Measurements from ENCODE around the gene PCDHGB3. TPM values are rescaled to one million over a fixed set of nuclear protein-coding genes. Genes with fewer than 3 reads are reported as not detected.

PCDHGB3 gene
- total RNA-seq, 1 experiment from 2014 or later: 0.23 TPM

DNA sequence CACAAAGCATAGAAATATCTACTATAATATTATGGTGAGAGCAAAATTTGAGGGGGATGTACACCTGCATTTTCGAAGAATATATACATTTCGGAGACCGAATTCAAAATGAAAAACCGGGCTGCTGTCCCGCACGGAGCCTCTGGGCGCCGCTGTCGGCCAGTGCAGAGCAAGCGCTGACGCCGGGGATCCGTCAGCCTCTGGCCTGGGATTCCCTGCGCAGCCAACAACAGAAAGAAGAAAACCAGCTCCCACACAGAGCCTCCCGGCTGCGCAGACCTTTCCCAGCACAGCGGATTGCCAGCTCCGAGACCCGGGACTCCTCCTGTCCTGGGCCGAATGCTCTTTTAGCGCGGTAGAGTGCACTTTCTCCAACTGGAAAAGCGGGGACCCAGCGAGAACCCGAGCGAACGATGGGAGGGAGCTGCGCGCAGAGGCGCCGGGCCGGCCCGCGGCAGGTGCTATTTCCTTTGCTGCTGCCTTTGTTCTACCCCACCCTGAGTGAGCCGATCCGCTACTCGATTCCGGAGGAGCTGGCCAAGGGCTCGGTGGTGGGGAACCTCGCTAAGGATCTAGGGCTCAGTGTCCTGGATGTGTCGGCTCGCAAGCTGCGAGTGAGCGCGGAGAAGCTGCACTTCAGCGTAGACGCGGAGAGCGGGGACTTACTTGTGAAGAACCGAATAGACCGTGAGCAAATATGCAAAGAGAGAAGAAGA, 37.9 kb downstream of the PCDHGB3 start, which contains the start of gene PCDHGB6:
PCDHGB6 (plus strand) TSS at position 232 of the 716 bp plus-strand sequence; CDS start at position 414, 182 bp downstream.

DNA sequence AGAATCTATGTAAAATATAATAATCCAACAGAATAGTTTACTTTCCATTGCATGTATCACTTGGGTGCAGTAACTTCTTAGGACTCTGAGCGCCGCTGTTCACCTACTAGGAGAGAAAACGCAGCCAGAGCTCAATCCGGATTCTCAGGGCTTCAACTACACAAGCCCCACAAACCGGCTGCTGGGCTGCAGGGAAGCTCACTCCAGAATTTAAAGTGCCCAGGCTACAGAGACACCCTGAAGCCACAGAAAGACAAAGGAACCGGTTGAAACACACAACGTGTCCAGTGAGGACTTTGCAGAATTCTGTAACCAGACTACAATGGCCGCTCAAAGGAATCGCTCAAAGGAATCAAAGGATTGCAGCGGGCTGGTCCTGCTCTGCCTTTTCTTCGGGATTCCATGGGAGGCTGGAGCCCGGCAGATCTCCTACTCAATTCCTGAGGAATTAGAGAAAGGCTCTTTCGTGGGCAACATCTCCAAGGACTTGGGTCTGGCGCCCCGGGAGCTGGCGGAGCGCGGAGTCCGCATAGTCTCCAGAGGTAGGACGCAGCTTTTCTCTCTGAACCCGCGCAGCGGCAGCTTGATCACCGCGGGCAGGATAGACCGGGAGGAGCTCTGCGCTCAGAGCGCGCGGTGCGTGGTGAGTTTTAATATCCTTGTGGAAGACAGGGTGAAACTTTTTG, 43.0 kb downstream of the PCDHGB3 start, which contains the start of gene PCDHGA10:
PCDHGA10 (plus strand) TSS at position 134 of the 686 bp plus-strand sequence; CDS start at position 323, 189 bp downstream.

GRCh38 chr5:141417494-141418172, 47.6 kb downstream of the PCDHGB3 start, which contains the start of gene PCDHGB7:
Gene PCDHGB7, plus strand, starts transcription at chr5:141417677. Its CDS starts 183 bp downstream, at chr5:141417860.

GRCh38 chr5:141420855-141421488, 50.9 kb downstream of the PCDHGB3 start, which contains the start of gene PCDHGA11:
Gene PCDHGA11, plus strand, starts transcription at chr5:141421051. Its CDS starts 177 bp downstream, at chr5:141421228.

Other genes with a start within 250 kb of the PCDHGB3 start
- gene PCDHB4, start 248.4 kb upstream of the PCDHGB3 start, total RNA-seq (2022; extraction: Qiagen RNA extraction): 0.03 to 0.12 TPM (median 0.06 TPM) in 5 replicates
- 1.3 to 1.7 TPM (median 1.4 TPM) in 5 replicates for gene PCDHB5, start 235.0 kb upstream of the PCDHGB3 start, total RNA-seq (2022; extraction: Qiagen RNA extraction)
- gene PCDHB6, start 220.2 kb upstream of the PCDHGB3 start, total RNA-seq (2022; extraction: Qiagen RNA extraction): 0.84 to 1.1 TPM (median 0.90 TPM) in 5 replicates
- 0.01 to 0.03 TPM (median 0.02 TPM) in 3 of 5 replicates, not detected in the others for gene PCDHB7, start 197.6 kb upstream of the PCDHGB3 start, total RNA-seq (2022; extraction: Qiagen RNA extraction)
- gene PCDHB8, start 192.5 kb upstream of the PCDHGB3 start, total RNA-seq (2022; extraction: Qiagen RNA extraction): 0.24 to 0.28 TPM (median 0.26 TPM) in 5 replicates
- 0.02 to 0.13 TPM (median 0.06 TPM) in 5 replicates for gene PCDHB16, start 187.9 kb upstream of the PCDHGB3 start, total RNA-seq (2022; extraction: Qiagen RNA extraction)
- 0.01 to 0.09 TPM (median 0.02 TPM) in 4 of 5 replicates, not detected in the other for gene PCDHB9, start 183.1 kb upstream of the PCDHGB3 start, total RNA-seq (2022; extraction: Qiagen RNA extraction)
- gene PCDHB10, start 177.9 kb upstream of the PCDHGB3 start, total RNA-seq (2022; extraction: Qiagen RNA extraction): 0.02 to 0.06 TPM (median 0.03 TPM) in 3 of 5 replicates, not detected in the others
- gene PCDHB11, start 170.6 kb upstream of the PCDHGB3 start, total RNA-seq (2022; extraction: Qiagen RNA extraction): 0.05 to 0.08 TPM (median 0.07 TPM) in 5 replicates
- gene PCDHB12, start 161.5 kb upstream of the PCDHGB3 start, total RNA-seq (2022; extraction: Qiagen RNA extraction): 0.01 to 0.02 TPM in 2 of 5 replicates, not detected in the others
- 0.03 to 0.08 TPM (median 0.06 TPM) in 5 replicates for gene PCDHB13, start 156.3 kb upstream of the PCDHGB3 start, total RNA-seq (2022; extraction: Qiagen RNA extraction)
- gene PCDHB14, start 146.9 kb upstream of the PCDHGB3 start, total RNA-seq (2022; extraction: Qiagen RNA extraction): 0.03 to 0.09 TPM (median 0.06 TPM) in 5 replicates
- 0.03 to 0.13 TPM (median 0.07 TPM) in 5 replicates for gene PCDHB15, start 124.8 kb upstream of the PCDHGB3 start, total RNA-seq (2022; extraction: Qiagen RNA extraction)
- gene SLC25A2, start 66.2 kb upstream of the PCDHGB3 start, total RNA-seq (2022; extraction: Qiagen RNA extraction): not detected in 5 replicates
- gene TAF7, start 49.5 kb upstream of the PCDHGB3 start, total RNA-seq (2022; extraction: Qiagen RNA extraction): 59.3 to 79.3 TPM (median 67.9 TPM) in 5 replicates
- gene PCDHGA1, start 39.7 kb upstream of the PCDHGB3 start, total RNA-seq (2022; extraction: Qiagen RNA extraction): 0.23 to 0.32 TPM (median 0.27 TPM) in 5 replicates
- gene PCDHGA2, start 31.5 kb upstream of the PCDHGB3 start, total RNA-seq (2022; extraction: Qiagen RNA extraction): 0.40 to 0.74 TPM (median 0.53 TPM) in 5 replicates
- gene PCDHGA3, start 26.4 kb upstream of the PCDHGB3 start, total RNA-seq (2022; extraction: Qiagen RNA extraction): 0.02 to 0.03 TPM in 2 of 5 replicates, not detected in the others
- gene PCDHGB1, start 20.1 kb upstream of the PCDHGB3 start, total RNA-seq (2022; extraction: Qiagen RNA extraction): 1.4 to 1.9 TPM (median 1.7 TPM) in 5 replicates
- gene PCDHGA4, start 15.2 kb upstream of the PCDHGB3 start, total RNA-seq (2022; extraction: Qiagen RNA extraction): 0.06 to 0.13 TPM (median 0.11 TPM) in 5 replicates
- 0.05 to 0.08 TPM (median 0.07 TPM) in 5 replicates for gene PCDHGB2, start 10.2 kb upstream of the PCDHGB3 start, total RNA-seq (2022; extraction: Qiagen RNA extraction)
- gene PCDHGA5, start 6.1 kb upstream of the PCDHGB3 start, total RNA-seq (2022; extraction: Qiagen RNA extraction): 0.13 to 0.17 TPM (median 0.16 TPM) in 5 replicates
- 0.11 to 0.28 TPM (median 0.24 TPM) in 5 replicates for gene PCDHGA6, start 3.6 kb downstream of the PCDHGB3 start, total RNA-seq (2022; extraction: Qiagen RNA extraction)
- 0.71 to 1.2 TPM (median 0.76 TPM) in 5 replicates for gene PCDHGA7, start 12.5 kb downstream of the PCDHGB3 start, total RNA-seq (2022; extraction: Qiagen RNA extraction)
- gene PCDHGB4, start 17.5 kb downstream of the PCDHGB3 start, total RNA-seq (2022; extraction: Qiagen RNA extraction): 0.81 to 1.0 TPM (median 0.92 TPM) in 5 replicates
- gene PCDHGA8, start 22.4 kb downstream of the PCDHGB3 start, total RNA-seq (2022; extraction: Qiagen RNA extraction): 0.02 to 0.03 TPM (median 0.02 TPM) in 4 of 5 replicates, not detected in the other
- gene PCDHGB5, start 27.7 kb downstream of the PCDHGB3 start, total RNA-seq (2022; extraction: Qiagen RNA extraction): 1.9 to 2.5 TPM (median 2.2 TPM) in 5 replicates
- 0.03 to 0.05 TPM (median 0.05 TPM) in 5 replicates for gene PCDHGA9, start 32.5 kb downstream of the PCDHGB3 start, total RNA-seq (2022; extraction: Qiagen RNA extraction)
- gene PCDHGB6, start 37.8 kb downstream of the PCDHGB3 start, total RNA-seq (2022; extraction: Qiagen RNA extraction): 0.09 to 0.13 TPM (median 0.10 TPM) in 5 replicates
- gene PCDHGA10, start 42.7 kb downstream of the PCDHGB3 start, total RNA-seq (2022; extraction: Qiagen RNA extraction): 0.02 to 0.03 TPM in 2 of 5 replicates, not detected in the others
- 0.03 to 0.13 TPM (median 0.07 TPM) in 3 of 5 replicates, not detected in the others for gene PCDHGB7, start 47.4 kb downstream of the PCDHGB3 start, total RNA-seq (2022; extraction: Qiagen RNA extraction)
- not detected in 5 replicates for gene PCDHGA11, start 50.8 kb downstream of the PCDHGB3 start, total RNA-seq (2022; extraction: Qiagen RNA extraction)
- gene PCDHGA12, start 60.3 kb downstream of the PCDHGB3 start, total RNA-seq (2022; extraction: Qiagen RNA extraction): 0.01 TPM in 1 of 5 replicates, not detected in the others
- gene PCDHGC3, start 105.7 kb downstream of the PCDHGB3 start, total RNA-seq (2022; extraction: Qiagen RNA extraction): 5.0 to 6.6 TPM (median 5.7 TPM) in 5 replicates
- 0.02 to 0.07 TPM in 2 of 5 replicates, not detected in the others for gene PCDHGC4, start 114.8 kb downstream of the PCDHGB3 start, total RNA-seq (2022; extraction: Qiagen RNA extraction)
- 0.02 to 0.03 TPM in 2 of 5 replicates, not detected in the others for gene PCDHGC5, start 118.8 kb downstream of the PCDHGB3 start, total RNA-seq (2022; extraction: Qiagen RNA extraction)
- gene DIAPH1, start 248.8 kb downstream of the PCDHGB3 start, total RNA-seq (2022; extraction: Qiagen RNA extraction): 87.8 to 96.8 TPM (median 93.1 TPM) in 5 replicates

Data from A549 treated with AZD2906 at 1 μM for 4 hours (cell line).